ENCODE measurements around the gene TBC1D5.

- TF ChIP-seq EZH2 (IDR thresholded peaks at IDR 0.05; ENCODE audit: insufficient read depth, poor library complexity, severe bottlenecking) (no peak), EZH2phosphoT487 (IDR thresholded peaks at IDR 0.05; ENCODE audit: insufficient read depth, low read depth) (no peak)
Measured at GRCh38 chr3:17217588-17217987, 524.8 kb downstream of the TBC1D5 start.

Data from GM23248 (cell line).